GM12872 (cell line): ENCODE data around the gene PAXIP1.

Experiments used
- CTCF ChIP-seq: IDR thresholded peaks from 3 replicates; pipeline ENCODE4 v1.5.1; 2011; ENCODE audit warnings: low read depth, mild to moderate bottlenecking, low read length, moderate library complexity; ENCODE audit not compliant: insufficient read depth

Gene PAXIP1

GRCh38 chr7:154918741-154919140 lies 84.2 kb downstream of the PAXIP1 start:
- TF ChIP-seq CTCF, result no peak

GRCh38 chr7:154918266-154918665 lies 84.7 kb downstream of the PAXIP1 start:
- no peak for TF ChIP-seq CTCF

- TF ChIP-seq CTCF, result no peak
Observed at GRCh38 chr7:154917808-154918160, 85.1 kb downstream of the PAXIP1 start.

GRCh38 chr7:154916856-154917807 lies 85.8 kb downstream of the PAXIP1 start:
- no peak for TF ChIP-seq CTCF

- TF ChIP-seq CTCF, result no peak
Observed at GRCh38 chr7:154916381-154916780, 86.5 kb downstream of the PAXIP1 start.

GRCh38 chr7:154915600-154915999 lies 87.3 kb downstream of the PAXIP1 start:
- no peak for TF ChIP-seq CTCF

GRCh38 chr7:154914996-154915380 lies 87.9 kb downstream of the PAXIP1 start:
- no peak for TF ChIP-seq CTCF
